GM18867 (cell line): Measurements from ENCODE around the gene DDX10.
"Not testable (repeated sequence)": the region's sequence is repeated elsewhere in the genome, so short reads cannot be mapped to it uniquely, and the experiment has no call there.

ENCODE experiments used
- ATAC-seq: cut with Tn5 transposase; IDR thresholded peaks from one replicate; pipeline ENCODE4 v1.9.1; 2021; ENCODE audit warnings: mild to moderate bottlenecking, moderate library complexity; ENCODE audit not compliant: unreplicated experiment

The DDX10 gene

GRCh38 chr11:108664730-108665525 lies at the start of gene DDX10:
Gene DDX10 (plus strand): TSS chr11:108665069. CDS start chr11:108665154, 85 bp downstream.
- peak; percentile 89 for ATAC-seq

GRCh38 chr11:108616549-108616948 lies 48.3 kb upstream of the DDX10 start:
- no peak for ATAC-seq

- ATAC-seq, result no peak
Observed at GRCh38 chr11:108617055-108617454, 47.8 kb upstream of the DDX10 start.

- no peak for ATAC-seq
Observed at GRCh38 chr11:108618529-108618928, 46.3 kb upstream of the DDX10 start.

- peak; percentile 89 for ATAC-seq
Observed at GRCh38 chr11:108620958-108621772, 43.7 kb upstream of the DDX10 start.

GRCh38 chr11:108622341-108622740 lies 42.5 kb upstream of the DDX10 start:
- ATAC-seq, result no peak

GRCh38 chr11:108624196-108624925 lies 40.5 kb upstream of the DDX10 start:
- ATAC-seq, result no peak

GRCh38 chr11:108628326-108628725 lies 36.5 kb upstream of the DDX10 start:
- no peak for ATAC-seq

- no peak for ATAC-seq
Observed at GRCh38 chr11:108628812-108629211, 36.1 kb upstream of the DDX10 start.

GRCh38 chr11:108629274-108629673 lies 35.6 kb upstream of the DDX10 start:
- ATAC-seq, result no peak

GRCh38 chr11:108632041-108632704 lies 32.7 kb upstream of the DDX10 start:
- ATAC-seq, result no peak

GRCh38 chr11:108635106-108635505 lies 29.8 kb upstream of the DDX10 start:
- ATAC-seq, result no peak

- no peak for ATAC-seq
Observed at GRCh38 chr11:108636222-108636621, 28.6 kb upstream of the DDX10 start.

GRCh38 chr11:108639146-108639545 lies 25.7 kb upstream of the DDX10 start:
- ATAC-seq, result no peak

- ATAC-seq, result not testable (repeated sequence)
Observed at GRCh38 chr11:108641752-108642151, 23.1 kb upstream of the DDX10 start.

GRCh38 chr11:108643974-108644373 lies 20.9 kb upstream of the DDX10 start:
- no peak for ATAC-seq

- ATAC-seq, result no peak
Observed at GRCh38 chr11:108645970-108646369, 18.9 kb upstream of the DDX10 start.

GRCh38 chr11:108647387-108647700 lies 17.5 kb upstream of the DDX10 start:
- no peak for ATAC-seq

GRCh38 chr11:108647701-108648527 lies 17.0 kb upstream of the DDX10 start:
- ATAC-seq, result peak; percentile 95

- ATAC-seq, result no peak
Observed at GRCh38 chr11:108648528-108648885, 16.4 kb upstream of the DDX10 start.
